Measurements from ENCODE around the gene PSMA8. TPM values are rescaled to one million over a fixed set of nuclear protein-coding genes. Genes with fewer than 3 reads are reported as not detected.

Gene PSMA8
- total and polyA plus RNA-seq, 2 of the 13 experiments (the other 11 are each of a cell fraction or from before 2014, with no cell fraction given), result not detected

DNA sequence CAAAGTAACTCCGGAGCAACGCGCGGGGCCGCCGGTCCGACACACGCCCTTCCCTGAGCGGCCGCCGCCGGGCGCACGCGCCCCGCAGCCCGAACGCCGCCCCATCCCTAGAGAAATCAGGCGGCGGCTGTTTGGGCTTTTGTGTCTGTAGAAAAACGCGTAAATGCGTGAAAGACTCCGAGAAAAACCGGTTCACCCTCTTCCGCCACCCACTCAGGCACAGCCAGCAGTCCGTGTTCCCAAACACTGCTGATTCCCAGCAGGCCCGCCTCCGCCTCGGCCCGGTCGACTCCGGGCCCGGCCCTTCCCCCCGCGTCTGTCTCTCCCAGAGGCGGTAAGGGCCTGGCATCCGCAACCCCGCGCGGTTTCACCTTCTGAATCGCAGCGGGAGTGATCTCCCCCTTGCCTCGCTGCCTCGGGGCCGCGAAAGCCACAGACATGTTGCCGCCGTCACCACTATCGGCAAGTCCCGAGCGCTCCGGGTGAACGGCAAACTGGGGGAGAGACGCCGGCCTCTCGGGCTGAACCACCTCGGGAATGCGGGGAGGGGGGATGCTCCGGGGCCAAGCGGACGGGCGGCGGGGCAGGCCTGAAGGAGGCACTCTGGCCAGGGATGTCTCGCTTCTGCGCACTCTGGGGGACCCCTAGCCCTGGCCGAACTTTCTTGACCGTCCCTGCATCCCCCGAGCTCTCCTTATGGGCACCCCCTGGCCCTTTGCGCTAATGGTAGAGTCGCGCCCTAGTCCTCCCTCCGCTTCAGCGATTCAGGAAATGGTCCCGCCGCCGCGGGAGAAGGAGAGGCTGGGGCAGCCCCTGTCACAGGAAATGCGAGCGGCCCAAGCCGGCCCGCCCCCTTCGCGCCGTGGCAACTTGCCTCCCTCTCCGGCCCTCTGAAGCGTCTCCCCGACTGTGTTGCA is 43.3 kb upstream of the PSMA8 start, which contains the start of gene SS18 (continued):
- peak; percentile 83 for TF ChIP-seq ATF7 (IDR thresholded peaks at IDR 0.05)
- TF ChIP-seq ATF7 (CRISPR knock-in tag; IDR thresholded peaks at IDR 0.05), result no peak; the same call in 1 of the 2 replicates
- TF ChIP-seq ZNF276 (CRISPR knock-in tag; IDR thresholded peaks at IDR 0.05; ENCODE audit: low read depth), result no peak; the same call in 1 of the 2 replicates
- no peak for TF ChIP-seq BCL6 (CRISPR knock-in tag; IDR thresholded peaks at IDR 0.05)
- peak; percentile 40; the same call in 1 of the 2 replicates for TF ChIP-seq ZNF225 (CRISPR knock-in tag; IDR thresholded peaks at IDR 0.05)
- TF ChIP-seq, protein P1, sequence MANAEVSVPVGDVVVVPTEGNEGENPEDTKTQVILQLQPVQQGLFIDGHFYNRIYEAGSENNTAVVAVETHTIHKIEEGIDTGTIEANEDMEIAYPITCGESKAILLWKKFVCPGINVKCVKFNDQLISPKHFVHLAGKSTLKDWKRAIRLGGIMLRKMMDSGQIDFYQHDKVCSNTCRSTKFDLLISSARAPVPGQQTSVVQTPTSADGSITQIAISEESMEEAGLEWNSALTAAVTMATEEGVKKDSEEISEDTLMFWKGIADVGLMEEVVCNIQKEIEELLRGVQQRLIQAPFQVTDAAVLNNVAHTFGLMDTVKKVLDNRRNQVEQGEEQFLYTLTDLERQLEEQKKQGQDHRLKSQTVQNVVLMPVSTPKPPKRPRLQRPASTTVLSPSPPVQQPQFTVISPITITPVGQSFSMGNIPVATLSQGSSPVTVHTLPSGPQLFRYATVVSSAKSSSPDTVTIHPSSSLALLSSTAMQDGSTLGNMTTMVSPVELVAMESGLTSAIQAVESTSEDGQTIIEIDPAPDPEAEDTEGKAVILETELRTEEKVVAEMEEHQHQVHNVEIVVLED (CRISPR knock-in tag; IDR thresholded peaks at IDR 0.05; ENCODE audit: borderline replicate concordance), result peak; percentile 58; the same call in 1 of the 2 replicates
- TF ChIP-seq KDM4B (CRISPR knock-in tag; IDR thresholded peaks at IDR 0.05), result no peak
- no peak for TF ChIP-seq ZNF3 (CRISPR knock-in tag; IDR thresholded peaks at IDR 0.05)
- TF ChIP-seq RARG (CRISPR knock-in tag; IDR thresholded peaks at IDR 0.05; ENCODE audit: low read depth), result no peak; the same call in 1 of the 2 replicates
- peak; percentile 37; the same call in 1 of the 2 replicates for TF ChIP-seq ZNF263 (CRISPR knock-in tag; IDR thresholded peaks at IDR 0.05)
- TF ChIP-seq, protein P2, sequence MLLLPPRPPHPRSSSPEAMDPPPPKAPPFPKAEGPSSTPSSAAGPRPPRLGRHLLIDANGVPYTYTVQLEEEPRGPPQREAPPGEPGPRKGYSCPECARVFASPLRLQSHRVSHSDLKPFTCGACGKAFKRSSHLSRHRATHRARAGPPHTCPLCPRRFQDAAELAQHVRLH (CRISPR knock-in tag; IDR thresholded peaks at IDR 0.05; ENCODE audit: borderline replicate concordance, low read depth), result peak; percentile 16; the same call in 1 of the 2 replicates
- TF ChIP-seq MEF2D (CRISPR knock-in tag; IDR thresholded peaks at IDR 0.05), result no peak; the same call in 1 of the 2 replicates
- peak; percentile 68; the same call in 1 of the 2 replicates for TF ChIP-seq KAT7 (CRISPR knock-in tag; IDR thresholded peaks at IDR 0.05; ENCODE audit: borderline replicate concordance)
- TF ChIP-seq ZBTB1 (CRISPR knock-in tag; IDR thresholded peaks at IDR 0.05; ENCODE audit: borderline replicate concordance), result no peak
- peak; percentile 44; the same call in 1 of the 2 replicates for TF ChIP-seq ONECUT2 (CRISPR knock-in tag; IDR thresholded peaks at IDR 0.05)
- TF ChIP-seq TP53 (CRISPR knock-in tag; conservative IDR thresholded peaks at IDR 0.05), result no peak
- TF ChIP-seq, protein P3, sequence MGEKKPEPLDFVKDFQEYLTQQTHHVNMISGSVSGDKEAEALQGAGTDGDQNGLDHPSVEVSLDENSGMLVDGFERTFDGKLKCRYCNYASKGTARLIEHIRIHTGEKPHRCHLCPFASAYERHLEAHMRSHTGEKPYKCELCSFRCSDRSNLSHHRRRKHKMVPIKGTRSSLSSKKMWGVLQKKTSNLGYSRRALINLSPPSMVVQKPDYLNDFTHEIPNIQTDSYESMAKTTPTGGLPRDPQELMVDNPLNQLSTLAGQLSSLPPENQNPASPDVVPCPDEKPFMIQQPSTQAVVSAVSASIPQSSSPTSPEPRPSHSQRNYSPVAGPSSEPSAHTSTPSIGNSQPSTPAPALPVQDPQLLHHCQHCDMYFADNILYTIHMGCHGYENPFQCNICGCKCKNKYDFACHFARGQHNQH (CRISPR knock-in tag; IDR thresholded peaks at IDR 0.05), result peak; percentile 11; the same call in 1 of the 2 replicates
- no peak for TF ChIP-seq SYNCRIP (IDR thresholded peaks at IDR 0.05; ENCODE audit: insufficient read depth, low read depth, low read length)
- TF ChIP-seq ZNF572 (CRISPR knock-in tag; IDR thresholded peaks at IDR 0.05), result no peak
- TF ChIP-seq ZNF224 (CRISPR knock-in tag; IDR thresholded peaks at IDR 0.05), result peak; percentile 72; the same call in 1 of the 2 replicates
- no peak for TF ChIP-seq EHMT2 (IDR thresholded peaks at IDR 0.05; ENCODE audit: borderline replicate concordance, low read depth, low read length)
- TF ChIP-seq NR2C2 (CRISPR knock-in tag; IDR thresholded peaks at IDR 0.05; ENCODE audit: borderline replicate concordance), result peak; percentile 6; the same call in 1 of the 2 replicates
- TF ChIP-seq TCF7L2 (IDR thresholded peaks at IDR 0.05; ENCODE audit: low read depth, low read length), result no peak
- TF ChIP-seq ZNF343 (CRISPR knock-in tag; IDR thresholded peaks at IDR 0.05), result peak; percentile 74; the same call in 1 of the 2 replicates
- TF ChIP-seq CCAR2 (optimal IDR thresholded peaks at IDR 0.05; ENCODE audit: low read depth, low read length), result no peak

Measured in HepG2 (cell line).